Neural progenitor cell (in vitro differentiated cells): ENCODE data around the gene RSU1.

Experiments used
- CTCF ChIP-seq: fragments of 200-600 bp; sonication (generic); IDR thresholded peaks from 2 replicates; pipeline ENCODE4 v1.5.1; 2017; ENCODE audit warnings: antibody characterized with exemption, mild to moderate bottlenecking
- EZH2 ChIP-seq: fragments of 200-600 bp; sonication (generic); IDR thresholded peaks from 2 replicates; pipeline ENCODE4 v1.6.1; 2017; ENCODE audit warnings: antibody characterized with exemption, mild to moderate bottlenecking, moderate library complexity
- EZH2phosphoT487 ChIP-seq: fragments of 200-600 bp; sonication (generic); IDR thresholded peaks from 2 replicates; pipeline ENCODE4 v1.6.1; 2017; ENCODE audit warnings: antibody characterized with exemption

- no peak for TF ChIP-seq EZH2
- TF ChIP-seq CTCF, result no peak
- TF ChIP-seq EZH2phosphoT487, result no peak
Observed at GRCh38 chr10:16643502-16643901, 173.7 kb downstream of the RSU1 start.
